GM12801 (cell line): ENCODE results near the gene RBM38.

ENCODE experiments used
- CTCF ChIP-seq: IDR thresholded peaks from one replicate; pipeline ENCODE4 v1.5.1; 2011; ENCODE audit warnings: control low read depth; ENCODE audit not compliant: insufficient read length; ENCODE audit errors: extremely low read depth

Gene RBM38

GRCh38 chr20:57412347-57413029 lies 21.3 kb downstream of the RBM38 start:
- no peak for TF ChIP-seq CTCF

- no peak for TF ChIP-seq CTCF
Observed at GRCh38 chr20:57413986-57414385, 22.8 kb downstream of the RBM38 start.

GRCh38 chr20:57414867-57415592 lies 23.8 kb downstream of the RBM38 start:
- no peak for TF ChIP-seq CTCF

GRCh38 chr20:57415771-57416170 lies 24.6 kb downstream of the RBM38 start:
- no peak for TF ChIP-seq CTCF

GRCh38 chr20:57416296-57417022 lies 25.3 kb downstream of the RBM38 start:
- no peak for TF ChIP-seq CTCF

- no peak for TF ChIP-seq CTCF
Observed at GRCh38 chr20:57417051-57417689, 26.0 kb downstream of the RBM38 start.
